HUDEP-2 (cell line): ENCODE results near the gene TFF3.

Source experiments
- DNase-seq, 76 experiments: peaks; one replicate each; lab custom pipeline; 2025; ENCODE audit not compliant: unreplicated experiment in 76 of 76; lab: John Stamatoyannopoulos, UW

The TFF3 gene

GRCh38 chr21:42272984-42273600 lies 42.1 kb downstream of the TFF3 start:
- no peak for DNase-seq

GRCh38 chr21:42272109-42272962 lies 42.9 kb downstream of the TFF3 start:
- DNase-seq: no peak

GRCh38 chr21:42271065-42271464 lies 44.1 kb downstream of the TFF3 start:
- DNase-seq: no peak

DNA sequence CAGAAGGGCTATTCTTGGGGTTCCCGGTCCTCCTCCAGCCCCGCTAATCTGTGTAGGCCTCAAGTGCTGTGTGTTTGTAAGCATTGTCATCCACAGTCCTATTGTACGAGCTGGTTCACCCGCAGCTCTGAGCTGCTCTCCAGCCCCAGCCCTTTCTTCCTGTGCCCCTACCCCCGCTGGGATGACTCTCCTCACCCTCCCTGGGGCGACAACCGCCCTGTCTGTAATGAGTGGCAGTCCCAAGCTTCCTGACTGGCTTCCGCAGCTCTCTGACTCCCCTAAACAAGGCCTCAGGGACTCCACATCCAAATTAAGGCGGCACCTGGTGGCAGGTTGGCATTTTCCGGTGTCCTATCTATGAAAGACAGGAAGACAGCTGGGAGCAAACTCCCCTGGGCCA lies 45.8 kb downstream of the TFF3 start:
- DNase-seq: no peak

DNA sequence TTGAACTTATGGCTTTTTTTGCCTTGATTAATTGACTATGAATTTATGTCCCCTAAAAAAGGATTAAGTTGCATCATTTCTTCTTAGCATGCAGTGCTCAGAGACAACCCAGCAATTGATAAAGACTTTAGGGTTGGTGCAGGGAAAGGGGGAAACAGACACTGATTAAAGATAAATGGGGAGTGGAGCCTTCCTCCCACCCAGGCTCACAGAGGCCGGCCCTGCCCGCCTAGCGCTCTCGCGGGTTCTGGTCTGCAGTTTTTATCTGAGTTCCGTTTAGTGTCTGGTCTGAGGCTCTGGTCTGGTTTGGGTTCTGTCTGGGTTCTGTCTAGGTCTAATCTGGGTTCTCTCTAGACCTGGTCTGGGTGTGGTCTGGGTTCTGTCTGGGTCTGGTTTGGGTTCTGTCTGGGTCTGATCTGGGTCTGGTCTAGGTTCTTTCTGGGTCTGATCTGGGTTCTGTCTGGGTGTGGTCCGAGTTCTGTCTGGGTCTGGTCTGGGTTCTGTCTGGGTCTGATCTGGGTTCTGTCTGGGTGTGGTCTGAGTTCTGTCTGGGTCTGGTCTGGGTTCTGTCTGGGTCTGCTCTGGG lies 48.1 kb downstream of the TFF3 start:
- DNase-seq: peak in 1 of 76 experiments; percentile 20

DNA sequence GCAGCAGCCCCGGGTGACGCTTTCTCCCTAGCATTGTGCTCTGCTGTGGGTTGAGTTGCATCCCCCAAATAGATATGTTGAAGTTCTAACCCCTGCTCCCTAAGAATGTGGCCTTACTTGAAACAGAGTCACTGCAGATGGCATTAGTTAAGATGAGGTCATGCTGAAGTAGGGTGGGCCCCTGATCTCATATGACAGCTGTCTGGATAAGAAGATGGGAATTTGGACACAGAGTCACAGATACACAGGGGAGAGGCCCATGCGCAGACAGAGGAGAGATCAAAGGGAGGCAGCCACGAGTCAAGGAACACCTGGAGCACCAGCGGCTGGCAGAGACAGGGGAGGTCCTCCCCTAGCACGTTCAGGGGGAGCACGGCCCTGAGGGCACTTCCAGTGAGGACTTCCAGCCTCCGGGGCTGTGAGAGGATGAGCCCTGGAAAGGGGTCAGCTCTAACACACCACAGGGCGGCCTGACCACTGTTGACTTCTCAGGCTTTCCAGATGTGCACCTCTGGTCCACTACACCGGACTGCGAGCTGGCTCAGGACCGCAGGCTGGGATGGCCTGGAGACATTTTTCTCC lies 49.9 kb downstream of the TFF3 start:
- DNase-seq: no peak

DNA sequence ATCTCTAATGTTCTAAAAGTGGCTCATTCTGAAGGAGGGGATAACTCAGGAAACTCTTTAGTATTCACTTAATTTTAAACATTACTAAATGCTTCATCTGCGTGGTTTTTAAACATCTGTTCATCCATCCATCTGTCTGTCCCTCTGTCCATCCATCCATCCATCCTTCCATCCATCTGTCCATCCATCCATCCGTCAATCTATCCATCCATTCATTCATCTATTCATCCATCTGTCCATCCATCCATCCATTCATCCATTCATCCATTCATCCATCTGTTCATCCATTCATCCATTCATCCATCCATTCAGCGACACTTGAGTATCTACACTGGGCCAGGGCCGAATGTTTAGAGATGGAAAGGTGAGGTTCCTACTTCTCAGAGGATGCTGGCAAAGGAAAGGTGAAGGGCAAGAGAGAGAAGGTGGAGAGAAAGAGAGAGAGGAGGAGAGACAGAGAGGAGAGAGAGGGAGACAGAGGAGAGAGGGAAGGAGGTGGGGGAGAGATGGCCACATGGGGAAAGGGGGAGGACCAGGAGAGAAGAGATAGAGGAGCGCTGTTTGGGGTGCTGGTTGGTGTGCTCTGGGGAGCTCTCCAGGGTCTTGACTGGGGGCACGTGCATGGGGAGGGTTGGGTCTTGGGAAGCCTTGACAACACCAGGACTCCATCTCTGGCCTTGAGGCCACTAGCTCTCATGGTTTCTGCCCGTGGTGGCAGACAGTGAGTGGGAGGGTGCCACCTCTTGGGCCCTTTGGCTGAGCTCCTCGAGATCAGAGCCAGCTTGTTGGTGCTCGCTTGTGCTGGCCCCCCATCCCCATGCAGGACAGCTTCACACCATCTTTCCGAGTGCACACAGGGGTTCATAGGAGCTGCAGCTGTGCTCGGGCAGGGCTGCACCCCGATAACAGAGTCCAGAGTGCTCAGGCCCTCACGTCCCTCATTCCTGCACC lies 50.7 kb downstream of the TFF3 start:
- no peak for DNase-seq

DNA sequence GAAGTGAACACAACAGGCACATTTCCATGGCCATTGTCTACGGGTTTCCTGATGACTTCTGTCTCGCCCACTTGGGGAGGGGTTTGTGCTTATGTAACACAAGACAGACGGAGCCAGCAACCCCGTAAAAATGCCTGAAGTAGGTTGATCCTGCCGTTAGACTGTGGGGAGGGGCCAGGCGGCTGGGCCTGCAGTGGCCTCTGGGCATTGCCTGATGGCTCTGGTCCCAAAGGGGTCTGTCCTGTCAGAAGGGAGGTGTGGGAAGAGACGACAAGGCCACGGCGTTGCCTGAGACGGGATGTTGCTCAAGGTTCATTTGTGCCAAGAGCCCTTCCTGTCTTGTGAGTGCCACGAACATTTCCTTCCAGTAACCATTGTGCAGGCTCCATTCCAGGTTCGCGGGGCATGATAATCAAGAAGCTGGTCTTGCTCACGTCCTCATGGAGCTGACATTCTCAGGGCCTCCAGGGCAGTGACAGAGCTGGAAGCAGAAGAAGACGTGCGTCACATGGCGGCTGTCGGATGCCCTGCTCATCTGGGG lies 51.5 kb downstream of the TFF3 start:
- DNase-seq: no peak

DNA sequence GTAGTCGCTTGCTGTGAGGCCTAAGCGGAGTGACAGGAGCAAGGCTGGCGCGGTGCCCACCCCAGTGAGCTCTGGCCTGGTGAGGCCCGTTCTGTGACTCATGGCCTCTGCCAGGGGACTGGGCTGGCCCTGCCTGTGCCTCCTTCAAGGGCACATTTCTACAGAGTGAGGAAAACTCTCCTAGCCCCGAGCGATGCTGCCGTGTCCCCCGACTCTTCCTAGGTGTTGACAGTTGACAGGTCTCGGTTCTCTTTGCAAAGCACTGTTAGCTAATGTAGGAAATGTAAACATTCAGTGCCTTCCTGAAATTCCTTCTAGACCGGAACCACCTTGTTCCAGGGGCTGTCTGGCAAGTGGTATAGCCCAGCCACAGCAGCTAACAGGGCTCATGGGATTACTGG lies 52.4 kb downstream of the TFF3 start:
- DNase-seq: peak in 15 of 76 experiments; percentile 6 to 40 (median 24)

DNA sequence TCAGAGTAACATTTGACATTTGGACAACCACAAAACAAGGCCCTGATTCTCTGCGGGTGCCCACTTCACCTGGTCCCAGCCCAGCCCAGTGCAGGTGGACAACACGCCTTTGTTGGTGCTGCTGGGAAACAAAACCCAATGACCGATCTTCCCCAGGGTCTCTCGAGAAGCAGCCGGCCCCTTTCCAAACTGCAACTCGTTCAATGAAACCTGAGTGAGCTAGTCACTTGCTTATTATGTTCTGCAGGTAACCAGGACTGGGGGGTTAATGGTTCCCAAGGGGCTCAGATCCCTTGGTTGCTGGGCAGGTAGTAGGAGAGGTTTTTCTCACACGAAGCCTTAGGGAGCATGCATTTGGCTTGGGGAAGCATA lies 53.4 kb downstream of the TFF3 start:
- no peak for DNase-seq
